ENCODE data around the gene UNC5A.

The UNC5A gene

DNA sequence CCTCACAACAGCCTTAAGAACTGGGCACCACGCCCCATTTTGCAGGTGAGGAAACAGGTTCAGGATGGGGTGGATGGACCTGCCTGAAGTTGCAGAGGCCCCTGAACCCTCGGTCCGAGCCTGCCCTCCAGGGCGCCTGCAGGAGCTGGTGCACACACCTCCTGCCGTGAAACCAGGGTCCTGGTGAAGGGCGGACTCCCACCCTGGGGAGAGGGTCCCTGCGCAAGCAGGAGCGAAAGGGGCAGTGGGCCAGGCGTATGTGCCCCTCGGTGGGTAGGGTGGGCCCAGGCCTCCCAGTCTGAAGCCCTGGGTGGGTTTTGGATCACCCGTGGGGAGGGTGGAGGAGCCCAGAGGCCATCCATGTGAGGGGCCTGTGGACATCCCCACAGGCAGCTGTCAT, 50.9 kb downstream of the UNC5A start:
- H3K36me3 ChIP-seq (ENCODE audit: control insufficient read depth, insufficient read depth, low read length), result no peaks in the 10 kb centered on the region
- TF ChIP-seq, protein P1, sequence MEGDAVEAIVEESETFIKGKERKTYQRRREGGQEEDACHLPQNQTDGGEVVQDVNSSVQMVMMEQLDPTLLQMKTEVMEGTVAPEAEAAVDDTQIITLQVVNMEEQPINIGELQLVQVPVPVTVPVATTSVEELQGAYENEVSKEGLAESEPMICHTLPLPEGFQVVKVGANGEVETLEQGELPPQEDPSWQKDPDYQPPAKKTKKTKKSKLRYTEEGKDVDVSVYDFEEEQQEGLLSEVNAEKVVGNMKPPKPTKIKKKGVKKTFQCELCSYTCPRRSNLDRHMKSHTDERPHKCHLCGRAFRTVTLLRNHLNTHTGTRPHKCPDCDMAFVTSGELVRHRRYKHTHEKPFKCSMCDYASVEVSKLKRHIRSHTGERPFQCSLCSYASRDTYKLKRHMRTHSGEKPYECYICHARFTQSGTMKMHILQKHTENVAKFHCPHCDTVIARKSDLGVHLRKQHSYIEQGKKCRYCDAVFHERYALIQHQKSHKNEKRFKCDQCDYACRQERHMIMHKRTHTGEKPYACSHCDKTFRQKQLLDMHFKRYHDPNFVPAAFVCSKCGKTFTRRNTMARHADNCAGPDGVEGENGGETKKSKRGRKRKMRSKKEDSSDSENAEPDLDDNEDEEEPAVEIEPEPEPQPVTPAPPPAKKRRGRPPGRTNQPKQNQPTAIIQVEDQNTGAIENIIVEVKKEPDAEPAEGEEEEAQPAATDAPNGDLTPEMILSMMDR (IDR thresholded peaks at IDR 0.05; ENCODE audit: insufficient read depth, low read length, poor library complexity, severe bottlenecking), result no peak
- no peak for DNase-seq (ENCODE audit: extremely low read depth, insufficient read length)
- H3K27me3 ChIP-seq (replicated peaks; ENCODE audit: control insufficient read depth, insufficient read depth, low read length), result peaks cover 2% of the 10 kb centered on the region; the same call in 1 of the 2 replicates
- H3K4me3 ChIP-seq (replicated peaks; ENCODE audit: low read depth, low read length), result no peak overlapping the region

GRCh38 chr5:176862330-176862995, 52.1 kb downstream of the UNC5A start:
- TF ChIP-seq, protein P1 (IDR thresholded peaks at IDR 0.05; ENCODE audit: insufficient read depth, low read length, poor library complexity, severe bottlenecking), result no peak
- no peak for DNase-seq (ENCODE audit: extremely low read depth, insufficient read length)
- Histone ChIP-seq H3K4me3 (replicated peaks; ENCODE audit: low read depth, low read length) (no peak overlapping the region), H3K27me3 (replicated peaks; ENCODE audit: control insufficient read depth, insufficient read depth, low read length) (peaks cover 2% of the 10 kb centered on the region; the same call in 1 of the 2 replicates), H3K36me3 (ENCODE audit: control insufficient read depth, insufficient read depth, low read length) (no peaks in the 10 kb centered on the region)

DNA sequence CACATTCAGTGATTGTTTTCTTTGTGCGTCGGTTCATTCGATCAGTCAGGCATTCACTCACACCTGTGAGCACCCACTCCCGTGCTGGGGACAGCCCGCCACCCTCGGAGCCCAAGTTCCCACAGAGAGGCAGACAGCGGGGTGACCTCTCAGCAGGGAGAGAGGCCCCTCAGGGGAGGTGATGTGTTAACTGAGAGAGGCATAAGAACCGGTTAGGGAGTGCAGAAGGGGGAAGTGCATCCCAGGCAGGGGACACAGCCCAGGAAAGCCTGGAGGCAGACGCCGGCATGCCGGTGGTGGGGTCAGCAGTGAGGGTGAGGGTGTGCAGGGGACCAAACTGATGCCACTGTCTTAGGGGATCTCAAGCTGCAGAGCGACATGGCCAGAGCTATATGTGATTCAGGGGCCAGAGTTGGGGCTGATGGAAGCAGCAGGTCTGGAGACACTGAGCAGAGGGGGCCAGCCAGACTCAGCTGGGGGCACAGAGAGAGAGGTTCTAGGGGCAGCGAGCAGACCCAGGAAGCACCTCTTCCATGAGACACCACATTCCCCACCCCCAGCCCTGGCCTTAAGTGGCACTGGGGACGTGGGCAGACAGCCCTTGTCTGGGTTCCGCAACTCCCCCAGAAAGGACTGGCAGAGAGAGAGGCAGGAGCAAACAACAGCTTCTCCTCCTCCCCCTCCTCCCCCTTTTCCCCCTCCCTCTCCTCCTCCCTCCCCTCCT, 52.8 kb downstream of the UNC5A start:
- peaks cover 2% of the 10 kb centered on the region; the same call in 1 of the 2 replicates for H3K27me3 ChIP-seq (replicated peaks; ENCODE audit: control insufficient read depth, insufficient read depth, low read length)
- no peaks in the 10 kb centered on the region for H3K36me3 ChIP-seq (ENCODE audit: control insufficient read depth, insufficient read depth, low read length)
- no peak overlapping the region for H3K4me3 ChIP-seq (replicated peaks; ENCODE audit: low read depth, low read length)
- TF ChIP-seq, protein P1 (IDR thresholded peaks at IDR 0.05; ENCODE audit: insufficient read depth, low read length, poor library complexity, severe bottlenecking), result no peak
- no peak for DNase-seq (ENCODE audit: extremely low read depth, insufficient read length)

DNA sequence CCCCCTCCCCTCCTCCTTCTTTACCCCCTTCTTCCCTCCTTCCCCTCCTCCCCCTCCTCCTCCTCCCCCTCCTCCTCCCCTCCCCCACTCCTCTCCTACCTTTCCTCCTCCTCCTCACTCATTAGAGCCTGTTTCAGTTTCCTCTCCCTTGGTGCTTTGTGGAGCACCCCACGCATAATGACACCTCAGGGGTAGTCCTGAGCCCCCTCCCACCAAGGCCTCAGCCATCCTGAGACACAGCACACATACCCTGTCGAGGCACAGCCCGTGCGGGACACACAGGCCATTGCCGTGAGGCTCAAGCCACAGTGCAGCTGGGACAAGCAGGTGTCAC, 53.4 kb downstream of the UNC5A start:
- no peak for DNase-seq (ENCODE audit: extremely low read depth, insufficient read length)
- peaks cover 2% of the 10 kb centered on the region; the same call in 1 of the 2 replicates for H3K27me3 ChIP-seq (replicated peaks; ENCODE audit: control insufficient read depth, insufficient read depth, low read length)
- H3K36me3 ChIP-seq (ENCODE audit: control insufficient read depth, insufficient read depth, low read length), result no peaks in the 10 kb centered on the region
- TF ChIP-seq, protein P1 (IDR thresholded peaks at IDR 0.05; ENCODE audit: insufficient read depth, low read length, poor library complexity, severe bottlenecking), result no peak
- H3K4me3 ChIP-seq (replicated peaks; ENCODE audit: low read depth, low read length), result no peak overlapping the region

DNA sequence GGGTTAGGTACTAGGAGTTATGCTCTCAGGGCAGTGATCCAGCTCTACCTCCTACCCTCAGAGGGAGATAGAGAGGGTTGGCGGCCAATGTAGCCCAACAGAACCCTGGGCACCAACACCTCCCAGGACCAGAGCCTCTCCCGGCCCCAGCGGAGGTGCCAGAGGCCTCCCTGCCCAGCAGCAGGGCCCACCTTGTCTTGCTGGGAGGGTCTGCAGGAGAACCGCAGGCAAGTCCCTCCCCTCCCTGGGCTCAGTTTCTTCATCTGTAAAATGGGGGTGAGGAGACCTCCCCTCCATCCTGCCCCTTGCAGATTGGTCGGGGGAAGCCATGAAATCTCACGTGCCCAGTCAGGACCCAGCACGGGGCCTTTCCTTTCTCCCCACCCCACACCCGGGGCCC, 54.4 kb downstream of the UNC5A start:
- TF ChIP-seq, protein P1 (IDR thresholded peaks at IDR 0.05; ENCODE audit: insufficient read depth, low read length, poor library complexity, severe bottlenecking), result no peak
- H3K27me3 ChIP-seq (replicated peaks; ENCODE audit: control insufficient read depth, insufficient read depth, low read length), result peaks cover 2% of the 10 kb centered on the region; the same call in 1 of the 2 replicates
- H3K4me3 ChIP-seq (replicated peaks; ENCODE audit: low read depth, low read length), result no peak overlapping the region
- no peaks in the 10 kb centered on the region for H3K36me3 ChIP-seq (ENCODE audit: control insufficient read depth, insufficient read depth, low read length)
- no peak for DNase-seq (ENCODE audit: extremely low read depth, insufficient read length)

All from GM06990 (cell line).